ENCODE data around the gene ATP2B3. TPM values are rescaled to one million over a fixed set of nuclear protein-coding genes. Genes with fewer than 3 reads are reported as not detected.

The ATP2B3 gene
- polyA plus RNA-seq, 1 donor (not counting 4 experiments of a cell fraction or from before 2014, with no cell fraction given) = not detected

- peaks cover 3% of the 10 kb centered on the region for H3K4me1 ChIP-seq (ENCODE audit: control insufficient read depth, extremely low read depth, insufficient read depth, low read length)
- no peaks in the 10 kb centered on the region for H4K20me1 ChIP-seq (ENCODE audit: control insufficient read depth, extremely low read depth, insufficient read depth, low read length)
- no peaks in the 10 kb centered on the region for H3K27me3 ChIP-seq (ENCODE audit: control insufficient read depth, extremely low read depth, insufficient read depth, low read length)
- TF ChIP-seq EZH2 (IDR thresholded peaks at IDR 0.05; ENCODE audit: low read length) = no peak
- TF ChIP-seq CTCF (optimal IDR thresholded peaks at IDR 0.05 in 1 of 3, IDR thresholded peaks at IDR 0.05 in 1 of 3, conservative IDR thresholded peaks at IDR 0.05 in 1 of 3; ENCODE audit: extremely low read depth in 1 of 3, insufficient read depth in 2 of 3, low read length in 3 of 3) = no peak
- FAIRE-seq (no peak), DNase-seq (ENCODE audit: low read depth, low spot score) (no peak)
- H3K4me3 ChIP-seq (ENCODE audit: control insufficient read depth in 2 of 3, extremely low read depth in 1 of 3, insufficient read depth in 2 of 3, low read depth in 1 of 3, low read length in 3 of 3) = no peak overlapping the region
- dilution Hi-C loops (cut with MboI; ENCODE audit: extremely low pct_ligation_motif_present, low sequenced_read_pairs) = no loop called here
- H3K9me3 ChIP-seq (ENCODE audit: control insufficient read depth, low read depth, low read length) = no peaks in the 10 kb centered on the region
- H3K36me3 ChIP-seq (ENCODE audit: control insufficient read depth in 2 of 2, extremely low read depth in 1 of 2, insufficient read depth in 2 of 2, low read length in 2 of 2) = no peaks in the 10 kb centered on the region
- no peak overlapping the region for H3K9ac ChIP-seq (ENCODE audit: control insufficient read depth, extremely low read depth, insufficient read depth, low read length)
- H3K4me2 ChIP-seq (ENCODE audit: control insufficient read depth, extremely low read depth, insufficient read depth, low read depth, low read length) = no peak overlapping the region
- H2AFZ ChIP-seq (ENCODE audit: control insufficient read depth, low read length) = no peak overlapping the region
- no peak overlapping the region for H3K27ac ChIP-seq (ENCODE audit: control insufficient read depth, insufficient read depth, low read length)
- no peaks in the 10 kb centered on the region for H3K9me1 ChIP-seq (ENCODE audit: control insufficient read depth, extremely low read depth, insufficient read depth, low read length)
- peaks cover 4% of the 10 kb centered on the region for H3K79me2 ChIP-seq (ENCODE audit: control insufficient read depth, insufficient read depth, low read length)
Measured at GRCh38 chrX:153471663-153472280, 45.7 kb upstream of the ATP2B3 start.

GRCh38 chrX:153473126-153473525 lies 44.3 kb upstream of the ATP2B3 start:
- H3K9me1 ChIP-seq (ENCODE audit: control insufficient read depth, extremely low read depth, insufficient read depth, low read length) = no peaks in the 10 kb centered on the region
- H3K4me1 ChIP-seq (ENCODE audit: control insufficient read depth, extremely low read depth, insufficient read depth, low read length) = peaks cover 3% of the 10 kb centered on the region
- no peak overlapping the region for H3K4me2 ChIP-seq (ENCODE audit: control insufficient read depth, extremely low read depth, insufficient read depth, low read depth, low read length)
- no peaks in the 10 kb centered on the region for H3K36me3 ChIP-seq (ENCODE audit: control insufficient read depth in 2 of 2, extremely low read depth in 1 of 2, insufficient read depth in 2 of 2, low read length in 2 of 2)
- H2AFZ ChIP-seq (ENCODE audit: control insufficient read depth, low read length) = no peak overlapping the region
- H3K27me3 ChIP-seq (ENCODE audit: control insufficient read depth, extremely low read depth, insufficient read depth, low read length) = peaks cover 3% of the 10 kb centered on the region
- H3K27ac ChIP-seq (ENCODE audit: control insufficient read depth, insufficient read depth, low read length) = no peak overlapping the region
- no peak overlapping the region for H3K9ac ChIP-seq (ENCODE audit: control insufficient read depth, extremely low read depth, insufficient read depth, low read length)
- dilution Hi-C loops (cut with MboI; ENCODE audit: extremely low pct_ligation_motif_present, low sequenced_read_pairs) = no loop called here
- DNase-seq (ENCODE audit: low read depth, low spot score) (no peak), FAIRE-seq (no peak)
- no peak overlapping the region for H3K4me3 ChIP-seq (ENCODE audit: control insufficient read depth in 2 of 3, extremely low read depth in 1 of 3, insufficient read depth in 2 of 3, low read depth in 1 of 3, low read length in 3 of 3)
- TF ChIP-seq EZH2 (IDR thresholded peaks at IDR 0.05; ENCODE audit: low read length) = no peak
- no peak for TF ChIP-seq CTCF (optimal IDR thresholded peaks at IDR 0.05 in 1 of 3, IDR thresholded peaks at IDR 0.05 in 1 of 3, conservative IDR thresholded peaks at IDR 0.05 in 1 of 3; ENCODE audit: extremely low read depth in 1 of 3, insufficient read depth in 2 of 3, low read length in 3 of 3)
- no peaks in the 10 kb centered on the region for H4K20me1 ChIP-seq (ENCODE audit: control insufficient read depth, extremely low read depth, insufficient read depth, low read length)
- H3K9me3 ChIP-seq (ENCODE audit: control insufficient read depth, low read depth, low read length) = no peaks in the 10 kb centered on the region
- peaks cover 4% of the 10 kb centered on the region for H3K79me2 ChIP-seq (ENCODE audit: control insufficient read depth, insufficient read depth, low read length)

All from keratinocyte (primary cell).